ENCODE results near the gene CDH26.

- TF ChIP-seq POLR2A (IDR thresholded peaks at IDR 0.05; ENCODE audit: low read length) = no peak
- TF ChIP-seq GATA1 (IDR thresholded peaks at IDR 0.05; ENCODE audit: low read depth, low read length) = no peak
Observed at GRCh38 chr20:60060593-60060992, 102.4 kb downstream of the CDH26 start.

Measured in erythroblast (primary cell).